SK-N-SH (cell line): Measurements from ENCODE around the gene CLDN5. TPM values are rescaled to one million over a fixed set of nuclear protein-coding genes. Genes with fewer than 3 reads are reported as not detected.

Experiments
- CTCF ChIA-PET: fragments of 300-600, 350-600 bp; formaldehyde crosslinking; extraction: SDS; loops from one replicate; lab custom pipeline; 2021; lab: Yijun Ruan, JAX
- POLR2A ChIA-PET: fragments of 350-600 bp; sonication (Branson Sonifier 250); formaldehyde crosslinking; extraction: SDS; loops from one replicate; lab custom pipeline; 2020; ENCODE audit warnings: antibody characterized with exemption, inconsistent platforms; lab: Yijun Ruan, JAX
- DNase-seq: peaks from one replicate; pipeline ENCODE4 v3.0.0; 2012
- H2AFZ ChIP-seq: fragments of 200-600 bp; sonication (generic); 2 replicates; pipeline ENCODE4 v1.8.1; 2016; ENCODE audit warnings: antibody characterized with exemption, mild to moderate bottlenecking, low read depth
- H3F3A ChIP-seq: fragments of 200-600 bp; sonication (generic); replicated peaks from 2 replicates; pipeline ENCODE3; 2016; ENCODE audit warnings: antibody characterized with exemption, mild to moderate bottlenecking; ENCODE audit not compliant: insufficient read depth
- H3K27ac ChIP-seq, 2 experiments: fragments of 200-500 bp in 1 of 2; fragments of 200-600 bp in 1 of 2; sonication (Bioruptor generic) in 1 of 2; sonication (generic), shearing (Covaris generic) in 1 of 2; 2 replicates each; pipeline versions ENCODE4 v1.5.1 to v1.6.1; 2014 to 2016; ENCODE audit warnings: low read depth in 2 of 2, inconsistent platforms in 1 of 2, low read length in 1 of 2, mild to moderate bottlenecking in 1 of 2, mixed read lengths in 1 of 2
- H3K27me3 ChIP-seq: fragments of 200-600 bp; sonication (generic), shearing (Covaris generic); 2 replicates; pipeline ENCODE4 v1.6.1; 2016; ENCODE audit warnings: mixed run types; ENCODE audit not compliant: insufficient read depth
- H3K36me3 ChIP-seq, 2 experiments: fragments of 200-500 bp in 1 of 2; fragments of 200-600 bp in 1 of 2; sonication (Bioruptor generic) in 1 of 2; sonication (generic) in 1 of 2; replicated peaks in 1 of 2; 2 replicates each; pipeline versions ENCODE3 to v1.5.1; 2014 to 2016; ENCODE audit warnings: low read length in 1 of 2, mild to moderate bottlenecking in 1 of 2; ENCODE audit not compliant: insufficient read depth in 2 of 2, control insufficient read depth in 1 of 2
- H3K4me1 ChIP-seq, 2 experiments: fragments of 200-500 bp in 1 of 2; fragments of 200-600 bp in 1 of 2; sonication (Bioruptor generic) in 1 of 2; sonication (generic), shearing (Covaris generic) in 1 of 2; 2 replicates each; pipeline versions ENCODE4 v1.5.1 to v1.6.1; 2014 to 2016; ENCODE audit warnings: low read depth in 1 of 2, low read length in 1 of 2, mixed run types in 1 of 2; ENCODE audit not compliant: insufficient read depth in 2 of 2, control insufficient read depth in 1 of 2
- H3K4me2 ChIP-seq: fragments of 200-600 bp; sonication (generic), shearing (Covaris generic); 2 replicates; pipeline ENCODE4 v1.6.1; 2017; ENCODE audit warnings: mixed run types
- H3K4me3 ChIP-seq, 2 experiments: fragments of 200-500 bp in 1 of 2; fragments of 200-600 bp in 1 of 2; sonication (Bioruptor generic) in 1 of 2; sonication (generic), shearing (Covaris generic) in 1 of 2; 2 replicates each; pipeline versions ENCODE4 v1.5.1 to v1.8.1; 2014 to 2016; ENCODE audit warnings: low read depth in 2 of 2, inconsistent platforms in 1 of 2, low read length in 1 of 2, mild to moderate bottlenecking in 1 of 2, mixed read lengths in 1 of 2, moderate library complexity in 1 of 2
- H3K79me2 ChIP-seq: fragments of 200-600 bp; sonication (generic); 2 replicates; pipeline ENCODE4 v1.8.1; 2017; ENCODE audit warnings: mild to moderate bottlenecking; ENCODE audit not compliant: insufficient read depth
- H3K9ac ChIP-seq: fragments of 200-600 bp; sonication (generic); 2 replicates; pipeline ENCODE4 v1.6.1; 2017; ENCODE audit warnings: mixed run types
- H3K9me2 ChIP-seq: fragments of 200-600 bp; sonication (generic); 2 replicates; pipeline ENCODE4 v1.6.1; 2017; ENCODE audit warnings: mixed run types
- H3K9me3 ChIP-seq: fragments of 200-600 bp; sonication (generic); 2 replicates; pipeline ENCODE4 v1.6.1; 2017; ENCODE audit warnings: mixed run types, mild to moderate bottlenecking, moderate library complexity
- H4K20me1 ChIP-seq: fragments of 200-600 bp; sonication (generic); 2 replicates; pipeline ENCODE4 v1.6.1; 2017; ENCODE audit warnings: mild to moderate bottlenecking, mixed run types; ENCODE audit not compliant: insufficient read depth
- ELF1 ChIP-seq: IDR thresholded peaks from 2 replicates; pipeline ENCODE4 v1.4.0; 2012
- FOXJ3 ChIP-seq: sonication (generic); formaldehyde crosslinking; IDR thresholded peaks from 2 replicates; pipeline ENCODE4 v1.5.1; 2020; ENCODE audit warnings: mild to moderate bottlenecking, missing genetic modification reagents
- GABPA ChIP-seq: IDR thresholded peaks from 2 replicates; pipeline ENCODE4 v1.4.0; 2012; ENCODE audit warnings: low read depth, mild to moderate bottlenecking
- GATA2 ChIP-seq: sonication (generic); formaldehyde crosslinking; IDR thresholded peaks from 2 replicates; pipeline ENCODE4 v1.5.0; 2020; ENCODE audit warnings: mild to moderate bottlenecking, missing genetic modification reagents
- MEF2A ChIP-seq: IDR thresholded peaks from 2 replicates; pipeline ENCODE4 v1.4.0; 2012; ENCODE audit warnings: low read depth, borderline replicate concordance
- POLR2AphosphoS5 ChIP-seq: IDR thresholded peaks from 2 replicates; pipeline ENCODE4 v1.6.1; 2012; ENCODE audit warnings: low read depth, low read length
- REST ChIP-seq: IDR thresholded peaks from 2 replicates; pipeline ENCODE4 v1.6.1; 2012; ENCODE audit warnings: mild to moderate bottlenecking, low read depth, low read length, moderate library complexity
- RFX5 ChIP-seq: IDR thresholded peaks from 2 replicates; pipeline ENCODE4 v1.6.1; 2012; ENCODE audit warnings: mild to moderate bottlenecking, improper control_type of control experiment, low read length
- SIN3A ChIP-seq: IDR thresholded peaks from 2 replicates; pipeline ENCODE4 v1.6.1; 2012; ENCODE audit warnings: low read depth, mild to moderate bottlenecking, low read length, moderate library complexity, borderline replicate concordance
- SMC3 ChIP-seq: IDR thresholded peaks from 2 replicates; pipeline ENCODE4 v1.6.1; 2012; ENCODE audit warnings: low read depth, low read length, improper control_type of control experiment
- TAF1 ChIP-seq: IDR thresholded peaks from 2 replicates; pipeline ENCODE4 v1.6.1; 2012; ENCODE audit warnings: low read depth, mild to moderate bottlenecking, low read length, moderate library complexity, borderline replicate concordance
- TCF12 ChIP-seq: IDR thresholded peaks from 2 replicates; pipeline ENCODE4 v1.4.0; 2012
- TEAD4 ChIP-seq: IDR thresholded peaks from 2 replicates; pipeline ENCODE4 v1.4.0; 2012; ENCODE audit warnings: mild to moderate bottlenecking, borderline replicate concordance; ENCODE audit not compliant: insufficient read depth
- USF1 ChIP-seq: IDR thresholded peaks from 2 replicates; pipeline ENCODE4 v1.4.0; 2012; ENCODE audit warnings: low read depth, borderline replicate concordance
- USF2 ChIP-seq: fragments of 150-350 bp; IDR thresholded peaks from 2 replicates; pipeline ENCODE4 v1.6.1; 2017; ENCODE audit warnings: antibody characterized with exemption, low read length, low read depth, borderline replicate concordance
- YY1 ChIP-seq: IDR thresholded peaks from 2 replicates; pipeline ENCODE4 v1.4.0; 2012; ENCODE audit warnings: low read depth, mild to moderate bottlenecking
- WGBS: methylation state at CpG from one replicate; pipeline ENCODE4 v1.1.6; 2017; ENCODE audit warnings: low lambda C conversion rate; 5-methylcytosine and 5-hydroxymethylcytosine counted together
- polyA plus RNA-seq, 3 experiments: library from polyadenylated mRNA; depleted of rRNA; stranded (reverse); fragments of >200 nt; gene quantifications; 2 replicates each; pipeline ENCODE4 v1.2.3, GENCODE V29; 2012
- TF ChIP-seq, protein P1 (sequence below): IDR thresholded peaks from 2 replicates; pipeline ENCODE4 v1.4.0; 2012; ENCODE audit warnings: low read depth
- TF ChIP-seq, protein P2 (sequence below): IDR thresholded peaks from 2 replicates; pipeline ENCODE4; 2012
- TF ChIP-seq, protein P3 (sequence below): fragments of 200-600 bp; sonication (generic); IDR thresholded peaks from 2 replicates; pipeline ENCODE4 v1.6.1; 2017; ENCODE audit warnings: antibody characterized with exemption, mild to moderate bottlenecking, moderate library complexity

CLDN5 gene
- polyA plus RNA-seq, 1 of the 3 experiments (the other 2 are of a cell fraction) = not detected

DNA sequence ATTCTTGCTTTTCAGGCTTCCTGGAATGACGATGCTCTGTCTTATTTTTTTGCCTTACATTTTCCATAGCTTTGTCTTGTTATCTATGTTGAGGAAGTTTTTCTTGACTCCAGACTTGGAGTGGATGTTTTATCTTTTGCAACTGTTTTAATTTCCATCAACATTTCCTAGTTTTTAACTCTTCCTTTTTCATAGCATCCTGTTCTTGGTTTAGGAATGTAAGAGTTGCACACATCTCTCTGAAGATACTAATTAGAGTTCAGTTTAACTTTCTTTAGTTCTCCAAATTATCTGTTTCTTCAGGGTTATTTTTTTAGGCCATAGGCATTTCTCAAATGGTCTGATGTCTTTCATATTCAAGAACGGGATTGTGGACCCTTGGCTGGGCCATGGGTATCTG lies 10.4 kb downstream of the CLDN5 start:
- TF ChIP-seq ELF1 = no peak
- TF ChIP-seq SIN3A = no peak
- TF ChIP-seq YY1 = no peak
- TF ChIP-seq POLR2AphosphoS5 = no peak
- TF ChIP-seq FOXJ3 (CRISPR knock-in tag) = no peak
- no peak for TF ChIP-seq USF2
- no peak for TF ChIP-seq TAF1
- TF ChIP-seq GATA2 (CRISPR knock-in tag) = no peak
- no peak for TF ChIP-seq TEAD4
- TF ChIP-seq, protein P1, sequence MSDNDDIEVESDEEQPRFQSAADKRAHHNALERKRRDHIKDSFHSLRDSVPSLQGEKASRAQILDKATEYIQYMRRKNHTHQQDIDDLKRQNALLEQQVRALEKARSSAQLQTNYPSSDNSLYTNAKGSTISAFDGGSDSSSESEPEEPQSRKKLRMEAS = no peak
- no peak for TF ChIP-seq MEF2A
- no peak for TF ChIP-seq TCF12
- TF ChIP-seq, protein P2, sequence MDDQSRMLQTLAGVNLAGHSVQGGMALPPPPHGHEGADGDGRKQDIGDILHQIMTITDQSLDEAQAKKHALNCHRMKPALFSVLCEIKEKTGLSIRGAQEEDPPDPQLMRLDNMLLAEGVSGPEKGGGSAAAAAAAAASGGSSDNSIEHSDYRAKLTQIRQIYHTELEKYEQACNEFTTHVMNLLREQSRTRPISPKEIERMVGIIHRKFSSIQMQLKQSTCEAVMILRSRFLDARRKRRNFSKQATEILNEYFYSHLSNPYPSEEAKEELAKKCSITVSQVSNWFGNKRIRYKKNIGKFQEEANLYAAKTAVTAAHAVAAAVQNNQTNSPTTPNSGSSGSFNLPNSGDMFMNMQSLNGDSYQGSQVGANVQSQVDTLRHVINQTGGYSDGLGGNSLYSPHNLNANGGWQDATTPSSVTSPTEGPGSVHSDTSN = no peak
- no peak for TF ChIP-seq SMC3
- no peak for TF ChIP-seq USF1
- TF ChIP-seq RFX5 = no peak
- TF ChIP-seq, protein P3, sequence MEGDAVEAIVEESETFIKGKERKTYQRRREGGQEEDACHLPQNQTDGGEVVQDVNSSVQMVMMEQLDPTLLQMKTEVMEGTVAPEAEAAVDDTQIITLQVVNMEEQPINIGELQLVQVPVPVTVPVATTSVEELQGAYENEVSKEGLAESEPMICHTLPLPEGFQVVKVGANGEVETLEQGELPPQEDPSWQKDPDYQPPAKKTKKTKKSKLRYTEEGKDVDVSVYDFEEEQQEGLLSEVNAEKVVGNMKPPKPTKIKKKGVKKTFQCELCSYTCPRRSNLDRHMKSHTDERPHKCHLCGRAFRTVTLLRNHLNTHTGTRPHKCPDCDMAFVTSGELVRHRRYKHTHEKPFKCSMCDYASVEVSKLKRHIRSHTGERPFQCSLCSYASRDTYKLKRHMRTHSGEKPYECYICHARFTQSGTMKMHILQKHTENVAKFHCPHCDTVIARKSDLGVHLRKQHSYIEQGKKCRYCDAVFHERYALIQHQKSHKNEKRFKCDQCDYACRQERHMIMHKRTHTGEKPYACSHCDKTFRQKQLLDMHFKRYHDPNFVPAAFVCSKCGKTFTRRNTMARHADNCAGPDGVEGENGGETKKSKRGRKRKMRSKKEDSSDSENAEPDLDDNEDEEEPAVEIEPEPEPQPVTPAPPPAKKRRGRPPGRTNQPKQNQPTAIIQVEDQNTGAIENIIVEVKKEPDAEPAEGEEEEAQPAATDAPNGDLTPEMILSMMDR = no peak
- TF ChIP-seq GABPA = no peak
- no peak for TF ChIP-seq REST
- TF ChIP-seq, all 33 proteins: peak for 0
- Histone ChIP-seq H2AFZ (no peak overlapping the region), H3K9me2 (no peaks in the 10 kb centered on the region), H3K4me2 (no peak overlapping the region), H3K36me3 (peaks cover 7 to 10% of the 10 kb centered on the region in 2 experiments), H3K9me3 (peaks cover 5% of the 10 kb centered on the region; the same call in 1 of the 2 replicates), H3K4me3 (no peak overlapping the region), H3K79me2 (no peaks in the 10 kb centered on the region), H3F3A (no peaks in the 10 kb centered on the region), H3K27ac (no peak overlapping the region), H3K27me3 (no peaks in the 10 kb centered on the region), H3K4me1 (no peaks in the 10 kb centered on the region), H3K9ac (no peak overlapping the region), H4K20me1 (no peaks in the 10 kb centered on the region)
- CTCF ChIA-PET = no interaction called here
- WGBS = 50% methylated on average over 2 of the region's 2 CpGs
- no peak for DNase-seq
- POLR2A ChIA-PET = no interaction called here
